ENCODE measurements around the gene ALG9.

The ALG9 gene

GRCh38 chr11:111811445-111811844 is 59.9 kb downstream of the ALG9 start:
- H3K27me3 ChIP-seq (ENCODE audit: insufficient read depth, poor library complexity, severe bottlenecking) = no peaks in the 10 kb centered on the region
- TF ChIP-seq CTCF (IDR thresholded peaks at IDR 0.05; ENCODE audit: insufficient read depth, low read length) (no peak), POLR2AphosphoS5 (IDR thresholded peaks at IDR 0.05; ENCODE audit: low read depth) (no peak), REST (IDR thresholded peaks at IDR 0.05; ENCODE audit: insufficient replicate concordance, low read depth) (no peak), SPI1 (IDR thresholded peaks at IDR 0.05; ENCODE audit: borderline replicate concordance, low read depth) (no peak), GABPA (IDR thresholded peaks at IDR 0.05; ENCODE audit: low read depth) (no peak)
- H3K27ac ChIP-seq (replicated peaks) = no peak overlapping the region

GRCh38 chr11:111808834-111809233 is 62.5 kb downstream of the ALG9 start:
- Histone ChIP-seq H3K27ac (replicated peaks) (no peak overlapping the region), H3K27me3 (ENCODE audit: insufficient read depth, poor library complexity, severe bottlenecking) (no peaks in the 10 kb centered on the region), H3K4me3 (replicated peaks; ENCODE audit: insufficient read depth, low read length) (no peak overlapping the region)
- no peak for TF ChIP-seq POLR2AphosphoS5 (IDR thresholded peaks at IDR 0.05; ENCODE audit: low read depth)
- TF ChIP-seq CTCF (IDR thresholded peaks at IDR 0.05; ENCODE audit: insufficient read depth, low read length) = no peak
- TF ChIP-seq REST (IDR thresholded peaks at IDR 0.05; ENCODE audit: insufficient replicate concordance, low read depth) = no peak
- no peak for TF ChIP-seq SPI1 (IDR thresholded peaks at IDR 0.05; ENCODE audit: borderline replicate concordance, low read depth)
- TF ChIP-seq GABPA (IDR thresholded peaks at IDR 0.05; ENCODE audit: low read depth) = no peak
- no peak for DNase-seq (ENCODE audit: low read depth in 1 of 2, low spot score in 1 of 2)

More at GRCh38 chr11:111811445-111811844, 59.9 kb downstream of the ALG9 start:
- no peak overlapping the region for H3K4me3 ChIP-seq (replicated peaks; ENCODE audit: insufficient read depth, low read length)
- DNase-seq (ENCODE audit: low read depth in 1 of 2, low spot score in 1 of 2) = no peak

- H3K27me3 ChIP-seq (ENCODE audit: insufficient read depth, poor library complexity, severe bottlenecking) = no peaks in the 10 kb centered on the region
- H3K27ac ChIP-seq (replicated peaks) = no peak overlapping the region
- H3K4me3 ChIP-seq (replicated peaks; ENCODE audit: insufficient read depth, low read length) = no peak overlapping the region
- no peak for DNase-seq (ENCODE audit: low read depth in 1 of 2, low spot score in 1 of 2)
- TF ChIP-seq CTCF (IDR thresholded peaks at IDR 0.05; ENCODE audit: insufficient read depth, low read length) = no peak
- TF ChIP-seq POLR2AphosphoS5 (IDR thresholded peaks at IDR 0.05; ENCODE audit: low read depth) = no peak
- no peak for TF ChIP-seq GABPA (IDR thresholded peaks at IDR 0.05; ENCODE audit: low read depth)
- no peak for TF ChIP-seq SPI1 (IDR thresholded peaks at IDR 0.05; ENCODE audit: borderline replicate concordance, low read depth)
- no peak for TF ChIP-seq REST (IDR thresholded peaks at IDR 0.05; ENCODE audit: insufficient replicate concordance, low read depth)
Measured at GRCh38 chr11:111808063-111808588, 63.3 kb downstream of the ALG9 start.

Data from HL-60 (cell line).